HG03108 (cell line): ENCODE results near the gene DPH1.

Source experiments
- ATAC-seq: cut with Tn5 transposase; IDR thresholded peaks from one replicate; pipeline ENCODE4 v1.9.1; 2021; ENCODE audit warnings: moderate library complexity; ENCODE audit not compliant: unreplicated experiment

Gene DPH1

GRCh38 chr17:2048805-2049204 lies 18.9 kb downstream of the DPH1 start:
- ATAC-seq = no peak

GRCh38 chr17:2049333-2050299 lies 19.7 kb downstream of the DPH1 start:
- no peak for ATAC-seq

- ATAC-seq = no peak
Observed at GRCh38 chr17:2050300-2051060, 20.5 kb downstream of the DPH1 start.

- ATAC-seq = no peak
Observed at GRCh38 chr17:2051061-2051932, 21.3 kb downstream of the DPH1 start.

- ATAC-seq = no peak
Observed at GRCh38 chr17:2051933-2052559, 22.1 kb downstream of the DPH1 start.

- ATAC-seq = no peak
Observed at GRCh38 chr17:2053380-2054261, 23.7 kb downstream of the DPH1 start.

- ATAC-seq = no peak
Observed at GRCh38 chr17:2054262-2054511, 24.2 kb downstream of the DPH1 start.

GRCh38 chr17:2054512-2055291 lies 24.7 kb downstream of the DPH1 start, which contains the start of gene HIC1:
HIC1 (plus strand) TSS chr17:2055103; CDS start chr17:2056691, 1,588 bp downstream.
- ATAC-seq = peak; percentile 34

GRCh38 chr17:2055292-2056205 lies 25.6 kb downstream of the DPH1 start:
- no peak for ATAC-seq

GRCh38 chr17:2056206-2057174 lies 26.5 kb downstream of the DPH1 start:
- ATAC-seq = no peak

GRCh38 chr17:2057175-2057759 lies 27.3 kb downstream of the DPH1 start:
- no peak for ATAC-seq

- no peak for ATAC-seq
Observed at GRCh38 chr17:2057760-2058585, 28.0 kb downstream of the DPH1 start.

GRCh38 chr17:2058586-2059546 lies 28.9 kb downstream of the DPH1 start:
- ATAC-seq = no peak
